Mucosa of rectum (tissue), 2 donors: ENCODE measurements around the gene EPN2.

Source experiments
- H3K27ac ChIP-seq, 2 donors: one replicate each; pipeline ENCODE4 v1.7.0; 2013; ENCODE audit warnings: inconsistent platforms in 2 of 2, low read depth in 2 of 2, low read length in 2 of 2
- H3K27me3 ChIP-seq, 2 donors: one replicate each; pipeline ENCODE4 v1.7.0; 2013; ENCODE audit warnings: low read length in 2 of 2; ENCODE audit not compliant: control insufficient read depth in 2 of 2, insufficient read depth in 2 of 2
- H3K36me3 ChIP-seq, 2 donors: one replicate each; pipeline ENCODE4 v1.7.0; 2013; ENCODE audit warnings: low read length in 2 of 2; ENCODE audit not compliant: control insufficient read depth in 2 of 2, insufficient read depth in 2 of 2
- H3K4me1 ChIP-seq, 2 donors: one replicate each; pipeline ENCODE4 v1.7.0; 2013; ENCODE audit warnings: low read length in 2 of 2, mild to moderate bottlenecking in 1 of 2; ENCODE audit not compliant: control insufficient read depth in 2 of 2, insufficient read depth in 2 of 2
- H3K4me3 ChIP-seq, 2 donors: one replicate each; pipeline ENCODE4 v1.7.0; 2013; ENCODE audit warnings: low read length in 2 of 2
- H3K9ac ChIP-seq, 2 donors: one replicate each; pipeline ENCODE4 v1.7.0; 2013; ENCODE audit warnings: low read length in 2 of 2, low read depth in 1 of 2, mild to moderate bottlenecking in 1 of 2
- H3K9me3 ChIP-seq, 2 donors: one replicate each; pipeline ENCODE4 v1.7.0; 2013; ENCODE audit warnings: low read length in 2 of 2; ENCODE audit not compliant: control insufficient read depth in 2 of 2
- donor health status: healthy.
- donor health status: Normal muscosa, but diverticular disease.

The EPN2 gene

GRCh38 chr17:19278729-19279128 lies 41.6 kb downstream of the EPN2 start:
- no peaks in the 10 kb centered on the region for H3K4me1 ChIP-seq
- no peak overlapping the region for H3K9ac ChIP-seq
- peaks cover 2 to 8% of the 10 kb centered on the region in 2 donors for H3K36me3 ChIP-seq
- no peaks in the 10 kb centered on the region for H3K9me3 ChIP-seq
- no peak overlapping the region for H3K27ac ChIP-seq
- no peaks in the 10 kb centered on the region for H3K27me3 ChIP-seq
- no peak overlapping the region for H3K4me3 ChIP-seq

GRCh38 chr17:19281161-19281560 lies 44.0 kb downstream of the EPN2 start:
- H3K9ac ChIP-seq: no peak overlapping the region
- no peak overlapping the region for H3K27ac ChIP-seq
- peaks cover 0 to 8% of the 10 kb centered on the region in 2 donors for H3K4me1 ChIP-seq
- H3K36me3 ChIP-seq: peaks cover 2 to 5% of the 10 kb centered on the region in 2 donors
- no peak overlapping the region for H3K4me3 ChIP-seq
- no peaks in the 10 kb centered on the region for H3K9me3 ChIP-seq
- H3K27me3 ChIP-seq: no peaks in the 10 kb centered on the region

GRCh38 chr17:19284005-19284959 lies 47.1 kb downstream of the EPN2 start:
- Histone ChIP-seq H3K36me3 (peaks cover 5 to 6% of the 10 kb centered on the region in 2 donors), H3K9me3 (no peaks in the 10 kb centered on the region), H3K4me1 (peaks cover 0 to 8% of the 10 kb centered on the region in 2 donors), H3K4me3 (no peak overlapping the region), H3K9ac (no peak overlapping the region), H3K27ac (no peak overlapping the region), H3K27me3 (no peaks in the 10 kb centered on the region)

GRCh38 chr17:19285213-19285900 lies 48.2 kb downstream of the EPN2 start:
- no peak overlapping the region for H3K27ac ChIP-seq
- no peaks in the 10 kb centered on the region for H3K9me3 ChIP-seq
- no peaks in the 10 kb centered on the region for H3K27me3 ChIP-seq
- no peak overlapping the region for H3K4me3 ChIP-seq
- peaks cover 0 to 13% of the 10 kb centered on the region in 2 donors for H3K4me1 ChIP-seq
- H3K36me3 ChIP-seq: peaks cover 5 to 6% of the 10 kb centered on the region in 2 donors
- H3K9ac ChIP-seq: no peak overlapping the region

GRCh38 chr17:19286751-19287341 lies 49.7 kb downstream of the EPN2 start:
- no peak overlapping the region for H3K9ac ChIP-seq
- peaks cover 0 to 14% of the 10 kb centered on the region in 2 donors for H3K4me1 ChIP-seq
- no peaks in the 10 kb centered on the region for H3K27me3 ChIP-seq
- H3K27ac ChIP-seq: no peak overlapping the region
- peaks cover 5 to 6% of the 10 kb centered on the region in 2 donors for H3K36me3 ChIP-seq
- H3K4me3 ChIP-seq: no peak overlapping the region
- H3K9me3 ChIP-seq: no peaks in the 10 kb centered on the region

GRCh38 chr17:19287651-19288050 lies 50.5 kb downstream of the EPN2 start:
- peaks cover 5 to 6% of the 10 kb centered on the region in 2 donors for H3K36me3 ChIP-seq
- H3K27ac ChIP-seq: no peak overlapping the region
- H3K4me1 ChIP-seq: peaks cover 0 to 14% of the 10 kb centered on the region in 2 donors
- no peak overlapping the region for H3K4me3 ChIP-seq
- no peak overlapping the region for H3K9ac ChIP-seq
- H3K9me3 ChIP-seq: no peaks in the 10 kb centered on the region
- H3K27me3 ChIP-seq: no peaks in the 10 kb centered on the region

- Histone ChIP-seq H3K27me3 (no peaks in the 10 kb centered on the region), H3K4me1 (peaks cover 0 to 14% of the 10 kb centered on the region in 2 donors), H3K36me3 (peaks cover 0 to 4% of the 10 kb centered on the region in 2 donors), H3K27ac (no peak overlapping the region), H3K4me3 (no peak overlapping the region), H3K9me3 (no peaks in the 10 kb centered on the region), H3K9ac (no peak overlapping the region)
Observed at GRCh38 chr17:19288453-19288852, 51.3 kb downstream of the EPN2 start.

GRCh38 chr17:19290066-19290705 lies 53.0 kb downstream of the EPN2 start:
- H3K4me1 ChIP-seq: peaks cover 0 to 6% of the 10 kb centered on the region in 2 donors
- no peak overlapping the region for H3K27ac ChIP-seq
- no peaks in the 10 kb centered on the region for H3K9me3 ChIP-seq
- no peak overlapping the region for H3K4me3 ChIP-seq
- no peaks in the 10 kb centered on the region for H3K27me3 ChIP-seq
- H3K36me3 ChIP-seq: peaks cover 0 to 4% of the 10 kb centered on the region in 2 donors
- no peak overlapping the region for H3K9ac ChIP-seq

GRCh38 chr17:19291646-19292376 lies 54.6 kb downstream of the EPN2 start:
- Histone ChIP-seq H3K4me1 (peaks cover 0 to 6% of the 10 kb centered on the region in 2 donors), H3K9ac (no peak overlapping the region)

More at GRCh38 chr17:19291646-19292376, 54.6 kb downstream of the EPN2 start:
- Histone ChIP-seq H3K9me3 (no peaks in the 10 kb centered on the region), H3K36me3 (peaks cover 0 to 4% of the 10 kb centered on the region in 2 donors), H3K27me3 (no peaks in the 10 kb centered on the region), H3K4me3 (no peak overlapping the region), H3K27ac (no peak overlapping the region)
